Kidney epithelial cell (primary cell): ENCODE results near the gene ARMH4. TPM values are rescaled to one million over a fixed set of nuclear protein-coding genes. Genes with fewer than 3 reads are reported as not detected.
"Not testable (repeated sequence)": the region's sequence is repeated elsewhere in the genome, so short reads cannot be mapped to it uniquely, and the experiment has no call there.

ENCODE experiments used
- DNase-seq: peaks from one replicate; pipeline ENCODE4 v3.0.0-alpha.2; 2010; ENCODE audit warnings: low read depth
- H3K27me3 ChIP-seq: 2 replicates; pipeline ENCODE4 v1.6.0; 2011; ENCODE audit warnings: low read length; ENCODE audit not compliant: control insufficient read depth, insufficient read depth
- H3K36me3 ChIP-seq: 2 replicates; pipeline ENCODE4 v1.5.1; 2011; ENCODE audit warnings: low read length; ENCODE audit not compliant: control insufficient read depth, insufficient read depth
- H3K4me3 ChIP-seq: 2 replicates; pipeline ENCODE4 v1.5.1; 2011; ENCODE audit warnings: low read depth, mild to moderate bottlenecking, control low read depth, low read length
- CTCF ChIP-seq: IDR thresholded peaks from 2 replicates; pipeline ENCODE4 v1.5.1; 2011; ENCODE audit warnings: mild to moderate bottlenecking, moderate library complexity, low read length, control low read depth, inconsistent platforms; ENCODE audit not compliant: insufficient read depth, poor library complexity, severe bottlenecking
- total RNA-seq: library from RNA; depleted of rRNA; stranded (reverse); fragments of >200 nt; gene quantifications from 2 replicates; pipeline ENCODE4 v1.2.3, GENCODE V29; 2015

Gene ARMH4
- total RNA-seq, 1 donor from 2014 or later, result 4.1 TPM

- no peak for TF ChIP-seq CTCF
- DNase-seq, result no peak
- H3K27me3 ChIP-seq, result no peaks in the 10 kb centered on the region
- H3K4me3 ChIP-seq, result no peak overlapping the region
- H3K36me3 ChIP-seq, result no peaks in the 10 kb centered on the region
Observed at GRCh38 chr14:58129208-58129607, 22.8 kb downstream of the ARMH4 start.

GRCh38 chr14:58128416-58128815 is 23.6 kb downstream of the ARMH4 start:
- H3K4me3 ChIP-seq, result no peak overlapping the region

GRCh38 chr14:58122546-58122945 is 29.5 kb downstream of the ARMH4 start:
- not testable (repeated sequence) for DNase-seq, H3K36me3 ChIP-seq, H3K27me3 ChIP-seq, H3K4me3 ChIP-seq

More at GRCh38 chr14:58128416-58128815, 23.6 kb downstream of the ARMH4 start:
- no peak for DNase-seq
- no peaks in the 10 kb centered on the region for H3K27me3 ChIP-seq
- TF ChIP-seq CTCF, result no peak
- H3K36me3 ChIP-seq, result no peaks in the 10 kb centered on the region

GRCh38 chr14:58121530-58122186 is 30.4 kb downstream of the ARMH4 start:
- no peak for DNase-seq
- Histone ChIP-seq H3K36me3 (no peaks in the 10 kb centered on the region), H3K27me3 (no peaks in the 10 kb centered on the region), H3K4me3 (no peak overlapping the region)
- TF ChIP-seq CTCF, result no peak

- no peak overlapping the region for H3K4me3 ChIP-seq
- H3K36me3 ChIP-seq, result no peaks in the 10 kb centered on the region
- DNase-seq, result no peak
- no peaks in the 10 kb centered on the region for H3K27me3 ChIP-seq
- TF ChIP-seq CTCF, result no peak
Observed at GRCh38 chr14:58119381-58119780, 32.6 kb downstream of the ARMH4 start.

- DNase-seq, result no peak
- no peaks in the 10 kb centered on the region for H3K36me3 ChIP-seq
- TF ChIP-seq CTCF, result no peak
- H3K27me3 ChIP-seq, result no peaks in the 10 kb centered on the region
- no peak overlapping the region for H3K4me3 ChIP-seq
Observed at GRCh38 chr14:58118097-58118815, 33.8 kb downstream of the ARMH4 start.
